Bronchial epithelial cell (primary cell): Measurements from ENCODE around the gene AGFG1. TPM values are rescaled to one million over a fixed set of nuclear protein-coding genes. Genes with fewer than 3 reads are reported as not detected.

Source experiments
- DNase-seq: peaks from one replicate; pipeline ENCODE4 v3.0.0-alpha.2; 2010; ENCODE audit warnings: low read depth
- FAIRE-seq: peaks from 2 replicates; lab custom pipeline; 2011; peaks lifted over from hg19 to GRCh38; lab: Jason Lieb, UNC
- H3K27me3 ChIP-seq: 2 replicates; pipeline ENCODE4 v1.5.1; 2011; ENCODE audit warnings: low read length; ENCODE audit not compliant: control insufficient read depth, insufficient read depth
- H3K36me3 ChIP-seq: 2 replicates; pipeline ENCODE4 v1.5.1; 2011; ENCODE audit warnings: low read length; ENCODE audit not compliant: control insufficient read depth, insufficient read depth
- H3K4me3 ChIP-seq: 2 replicates; pipeline ENCODE4 v1.5.1; 2011; ENCODE audit warnings: mild to moderate bottlenecking, low read depth, low read length, control low read depth
- total RNA-seq: library from RNA; depleted of rRNA; stranded (reverse); fragments of >200 nt; gene quantifications from 2 replicates; pipeline ENCODE4 v1.2.1, GENCODE V29; 2014
- TF ChIP-seq, protein P1 (sequence below): IDR thresholded peaks from 2 replicates; pipeline ENCODE4 v1.5.1; 2011; ENCODE audit warnings: mild to moderate bottlenecking, moderate library complexity, low read length, control low read depth, inconsistent platforms; ENCODE audit not compliant: insufficient read depth, severe bottlenecking

AGFG1 gene
- total RNA-seq, 1 donor from 2014 or later = 54.8 TPM

GRCh38 chr2:227509824-227510619 is 38.1 kb downstream of the AGFG1 start:
- H3K36me3 ChIP-seq = no peaks in the 10 kb centered on the region
- no peak overlapping the region for H3K4me3 ChIP-seq
- peak; percentile 72 for DNase-seq
- TF ChIP-seq, protein P1, sequence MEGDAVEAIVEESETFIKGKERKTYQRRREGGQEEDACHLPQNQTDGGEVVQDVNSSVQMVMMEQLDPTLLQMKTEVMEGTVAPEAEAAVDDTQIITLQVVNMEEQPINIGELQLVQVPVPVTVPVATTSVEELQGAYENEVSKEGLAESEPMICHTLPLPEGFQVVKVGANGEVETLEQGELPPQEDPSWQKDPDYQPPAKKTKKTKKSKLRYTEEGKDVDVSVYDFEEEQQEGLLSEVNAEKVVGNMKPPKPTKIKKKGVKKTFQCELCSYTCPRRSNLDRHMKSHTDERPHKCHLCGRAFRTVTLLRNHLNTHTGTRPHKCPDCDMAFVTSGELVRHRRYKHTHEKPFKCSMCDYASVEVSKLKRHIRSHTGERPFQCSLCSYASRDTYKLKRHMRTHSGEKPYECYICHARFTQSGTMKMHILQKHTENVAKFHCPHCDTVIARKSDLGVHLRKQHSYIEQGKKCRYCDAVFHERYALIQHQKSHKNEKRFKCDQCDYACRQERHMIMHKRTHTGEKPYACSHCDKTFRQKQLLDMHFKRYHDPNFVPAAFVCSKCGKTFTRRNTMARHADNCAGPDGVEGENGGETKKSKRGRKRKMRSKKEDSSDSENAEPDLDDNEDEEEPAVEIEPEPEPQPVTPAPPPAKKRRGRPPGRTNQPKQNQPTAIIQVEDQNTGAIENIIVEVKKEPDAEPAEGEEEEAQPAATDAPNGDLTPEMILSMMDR = no peak
- FAIRE-seq = no peak
- H3K27me3 ChIP-seq = no peaks in the 10 kb centered on the region

DNA sequence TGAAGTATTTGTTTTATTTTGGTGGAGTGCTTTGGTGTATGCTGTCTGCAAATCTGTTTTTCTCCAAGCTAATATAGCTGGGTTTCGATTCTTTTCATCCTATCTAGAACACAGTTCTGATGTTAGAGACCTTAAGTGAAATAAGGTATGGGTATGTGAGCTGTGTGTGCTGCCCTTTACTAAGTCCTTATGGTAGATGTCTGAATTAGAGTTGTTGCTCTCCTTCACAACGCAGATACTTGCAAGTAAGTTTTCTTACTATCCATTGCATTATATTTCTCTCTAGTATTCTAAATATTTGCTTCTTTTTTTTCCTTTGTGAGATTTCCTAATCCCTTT is 38.6 kb downstream of the AGFG1 start:
- DNase-seq (no peak), FAIRE-seq (no peak)
- Histone ChIP-seq H3K36me3 (no peaks in the 10 kb centered on the region), H3K27me3 (no peaks in the 10 kb centered on the region), H3K4me3 (no peak overlapping the region)
- TF ChIP-seq, protein P1 = no peak

DNA sequence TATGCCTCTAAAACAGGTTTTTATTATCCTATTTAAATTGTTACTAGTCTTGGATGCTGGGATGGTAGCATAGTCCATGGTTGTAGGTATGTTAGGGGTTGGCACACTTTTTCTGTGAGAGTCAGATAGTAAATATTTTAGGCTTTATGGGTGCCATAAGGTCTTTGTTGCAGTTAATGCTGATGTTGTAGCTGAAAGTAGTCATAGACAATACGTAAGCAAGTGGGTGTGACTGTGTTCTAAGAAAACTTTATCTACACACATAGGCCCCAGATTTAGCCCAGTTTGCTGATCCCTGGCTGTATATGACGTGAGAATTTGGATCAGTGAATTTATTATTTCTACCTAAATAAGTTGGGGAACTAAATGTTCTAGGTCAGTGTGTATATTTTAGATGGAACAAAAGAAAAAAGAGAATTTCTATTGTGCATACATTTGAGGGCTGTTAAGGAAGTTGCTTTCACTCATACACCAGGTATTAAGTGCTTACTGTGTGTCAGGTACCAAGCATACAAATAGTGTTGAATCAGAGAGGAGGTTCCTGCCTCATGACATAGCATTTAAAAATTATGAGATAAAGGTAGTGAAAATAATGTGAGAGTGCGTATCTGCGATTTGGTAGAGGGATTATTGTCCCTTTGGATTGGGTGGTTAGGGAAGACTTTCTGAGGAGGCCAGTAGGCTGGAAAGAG is 39.4 kb downstream of the AGFG1 start:
- FAIRE-seq = no peak
- no peak for DNase-seq
- TF ChIP-seq, protein P1 = no peak
- no peaks in the 10 kb centered on the region for H3K36me3 ChIP-seq
- H3K4me3 ChIP-seq = no peak overlapping the region
- no peaks in the 10 kb centered on the region for H3K27me3 ChIP-seq

DNA sequence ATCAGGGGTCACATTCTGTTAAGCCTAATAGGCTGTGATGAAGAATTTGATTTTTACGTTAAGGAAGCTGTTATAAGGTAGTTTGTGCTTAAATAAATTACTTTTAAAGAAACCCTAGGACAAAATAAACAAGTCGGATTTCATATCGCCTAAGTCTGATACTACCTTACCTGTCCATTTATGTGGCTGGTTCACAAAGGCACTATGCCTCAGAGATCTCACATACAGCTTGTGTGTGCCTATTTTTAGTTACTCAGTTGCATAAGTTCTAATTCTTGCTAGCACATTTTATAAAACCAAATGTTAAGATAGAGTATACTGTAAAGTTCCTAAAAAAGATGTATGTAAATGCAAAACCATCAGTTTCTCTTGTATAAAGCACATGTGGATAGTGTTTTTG is 40.0 kb downstream of the AGFG1 start:
- FAIRE-seq (no peak), DNase-seq (no peak)
- Histone ChIP-seq H3K4me3 (no peak overlapping the region), H3K36me3 (no peaks in the 10 kb centered on the region), H3K27me3 (no peaks in the 10 kb centered on the region)
- TF ChIP-seq, protein P1 = no peak

GRCh38 chr2:227513113-227513512 is 41.2 kb downstream of the AGFG1 start:
- TF ChIP-seq, protein P1 = no peak
- H3K36me3 ChIP-seq = no peaks in the 10 kb centered on the region
- no peak for FAIRE-seq

More at GRCh38 chr2:227513113-227513512, 41.2 kb downstream of the AGFG1 start:
- DNase-seq = no peak
- Histone ChIP-seq H3K4me3 (no peak overlapping the region), H3K27me3 (no peaks in the 10 kb centered on the region)
